K562 (cell line): ENCODE measurements around the gene SYCN. TPM values are rescaled to one million over a fixed set of nuclear protein-coding genes. Genes with fewer than 3 reads are reported as not detected.
A peak's percentile ranks its signal among the peaks of the same experiment; 100 is the strongest.

ENCODE experiments used
- ATAC-seq: fragments of 200-7000 bp; cut with Tn5 transposase; 3 replicates; pipeline ENCODE4 v1.9.1; 2020; ENCODE audit warnings: moderate library complexity
- BruUV-seq: library from RNA; stranded (reverse); fragments of 400-500 nt; replicated peaks from 2 replicates; lab custom pipeline; 2021; lab: Mats Ljungman, UMichigan
- CTCF ChIA-PET: fragments of 300-600 bp; formaldehyde crosslinking; extraction: SDS; loops from one replicate; lab custom pipeline; 2021; ENCODE audit warnings: low intra/inter-chr PET ratio; lab: Yijun Ruan, JAX
- POLR2A ChIA-PET: fragments of 300-600, 350-650 bp; sonication (Branson Sonifier 250); formaldehyde crosslinking; extraction: SDS; loops from one replicate; lab custom pipeline; 2021; ENCODE audit warnings: antibody characterized with exemption, inconsistent platforms; lab: Yijun Ruan, JAX
- DNase-seq, 4 experiments: peaks; one replicate each; pipeline versions ENCODE4 v3.0.0 to v3.0.0-alpha.2; 2011 to 2018; ENCODE audit warnings: low spot score in 3 of 4, mixed read lengths in 3 of 4; ENCODE audit errors: extremely low read depth in 1 of 4
- FAIRE-seq: peaks from 2 replicates; lab custom pipeline; 2011; peaks lifted over from hg19 to GRCh38; lab: Jason Lieb, UNC
- H2AFZ ChIP-seq: 2 replicates; pipeline ENCODE4 v1.6.0; 2011; ENCODE audit warnings: low read depth, low read length, control low read depth, inconsistent platforms
- H3K27ac ChIP-seq: fragments of 200-600 bp; 3 replicates; pipeline ENCODE4 v1.8.0; 2011; ENCODE audit warnings: low read depth, mild to moderate bottlenecking, control low read depth, inconsistent platforms, low read length, moderate library complexity, mixed read lengths; ENCODE audit errors: extremely low read depth
- H3K27me3 ChIP-seq, 2 experiments: fragments of 300-600 bp in 1 of 2; 2 replicates in 1 of 2; 3 replicates in 1 of 2; pipeline versions ENCODE4 v1.6.0 to v1.8.0; 2011; ENCODE audit warnings: inconsistent platforms in 2 of 2, low read length in 2 of 2, mild to moderate bottlenecking in 1 of 2, mixed read lengths in 1 of 2, moderate library complexity in 1 of 2; ENCODE audit not compliant: control insufficient read depth in 2 of 2, insufficient read depth in 2 of 2
- H3K36me3 ChIP-seq: fragments of 300-600 bp; 3 replicates; pipeline ENCODE4 v1.8.0; 2011; ENCODE audit warnings: mild to moderate bottlenecking, low read length, inconsistent platforms; ENCODE audit not compliant: control insufficient read depth, insufficient read depth
- H3K4me1 ChIP-seq, 2 experiments: fragments of 200-600 bp in 1 of 2; replicated peaks in 1 of 2; 2 replicates in 1 of 2; 3 replicates in 1 of 2; pipeline versions ENCODE4 v1.5.1 to v1.8.0; 2011; ENCODE audit warnings: inconsistent platforms in 2 of 2, low read length in 2 of 2, mild to moderate bottlenecking in 1 of 2, mixed read lengths in 1 of 2, moderate library complexity in 1 of 2; ENCODE audit not compliant: control insufficient read depth in 2 of 2, insufficient read depth in 2 of 2
- H3K4me2 ChIP-seq: 2 replicates; pipeline ENCODE4 v1.6.1; 2011; ENCODE audit warnings: low read length, control low read depth, inconsistent platforms, mixed read lengths; ENCODE audit not compliant: insufficient read depth
- H3K4me3 ChIP-seq: fragments of 200-600 bp; sonication (generic), shearing (Covaris generic); 2 replicates; pipeline ENCODE4 v1.5.1; 2016; ENCODE audit warnings: control low read depth, inconsistent platforms
- H3K79me2 ChIP-seq: fragments of 200-600 bp; 3 replicates; pipeline ENCODE4 v1.8.0; 2011; ENCODE audit warnings: low read length, inconsistent platforms; ENCODE audit not compliant: control insufficient read depth, insufficient read depth
- H3K9ac ChIP-seq, 2 experiments: 2 replicates each; pipeline versions ENCODE4 v1.6.0 to v1.6.1; 2011; ENCODE audit warnings: low read depth in 2 of 2, low read length in 2 of 2, control low read depth in 1 of 2, inconsistent platforms in 1 of 2, mild to moderate bottlenecking in 1 of 2, mixed read lengths in 1 of 2; ENCODE audit not compliant: insufficient read depth in 1 of 2
- H3K9me1 ChIP-seq: one replicate; pipeline ENCODE4 v1.6.0; 2011; ENCODE audit warnings: inconsistent platforms, mild to moderate bottlenecking, low read length, moderate library complexity; ENCODE audit not compliant: control insufficient read depth, insufficient read depth
- H3K9me3 ChIP-seq: replicated peaks from 2 replicates; pipeline ENCODE4 v1.5.1; 2011; ENCODE audit warnings: low read depth, low read length, inconsistent platforms; ENCODE audit not compliant: control insufficient read depth, insufficient read depth
- H4K20me1 ChIP-seq: replicated peaks from 2 replicates; pipeline ENCODE4 v1.6.1; 2011; ENCODE audit warnings: low read length, inconsistent platforms, mixed read lengths; ENCODE audit not compliant: control insufficient read depth, insufficient read depth
- KDM4B ChIP-seq, 2 experiments: fragments of 450-650 bp in 1 of 2; sonication (generic) in 1 of 2; IDR thresholded peaks; 2 replicates each; pipeline ENCODE4 v1.6.1; 2016 to 2017; ENCODE audit warnings: borderline replicate concordance in 2 of 2, antibody characterized with exemption in 1 of 2, low read depth in 1 of 2, mild to moderate bottlenecking in 1 of 2
- WGBS: fragments of 100-300 bp; shearing (Covaris generic); methylation state at CpG from one replicate; pipeline ENCODE4 v1.1.6; 2016; ENCODE audit warnings: low coverage, mixed read lengths; ENCODE audit not compliant: insufficient coverage; ENCODE audit errors: missing lambda C conversion rate; 5-methylcytosine and 5-hydroxymethylcytosine counted together
- in situ Hi-C: fragments of 300-500 bp; cut with MboI; formaldehyde crosslinking; loops from 4 replicates; pipeline ENCODE4 v1.15.0; 2018; ENCODE audit warnings: inconsistent platforms, mixed read lengths
- intact Hi-C: fragments of 100-400 bp; cut with micrococcal nuclease; formaldehyde crosslinking; loops from 2 replicates; pipeline ENCODE4 v1.14.2; 2022
- polyA plus RNA-seq, 8 experiments: library from polyadenylated mRNA; depleted of rRNA in 4 of 8; stranded (reverse) in 5 of 8; unstranded in 3 of 8; fragments of >200 nt; fragmentation: Nextera tagmentation in 2 of 8; fragmentation: Illumina TruSeq in 1 of 8; extraction: Ambion mirVana in 2 of 8; extraction: Trizol in 1 of 8; gene quantifications; 2 replicates each; pipeline versions ENCODE4 v1.2.1 to v1.2.3, GENCODE V29; 2011 to 2014; ENCODE audit warnings: inconsistent platforms in 1 of 8, missing spikeins in 1 of 8
- total RNA-seq, 7 experiments: library from RNA; depleted of rRNA in 6 of 7; stranded (reverse); fragments of >200 nt in 6 of 7; fragmentation: Illumina TruSeq in 2 of 7; extraction: Trizol in 2 of 7; gene quantifications; 2 replicates each; pipeline versions ENCODE4 v1.2.1 to v1.2.3, GENCODE V29; 2011 to 2021; ENCODE audit warnings: low replicate concordance in 1 of 7
- TF ChIP-seq, protein P1 (sequence below): sonication (generic); formaldehyde crosslinking; IDR thresholded peaks from 2 replicates; pipeline ENCODE4 v1.8.1; 2023; ENCODE audit warnings: mild to moderate bottlenecking, missing genetic modification reagents

The SYCN gene
- total and polyA plus RNA-seq, 9 of the 15 experiments (the other 6 are each of a cell fraction or from before 2014, with no cell fraction given), result not detected

DNA sequence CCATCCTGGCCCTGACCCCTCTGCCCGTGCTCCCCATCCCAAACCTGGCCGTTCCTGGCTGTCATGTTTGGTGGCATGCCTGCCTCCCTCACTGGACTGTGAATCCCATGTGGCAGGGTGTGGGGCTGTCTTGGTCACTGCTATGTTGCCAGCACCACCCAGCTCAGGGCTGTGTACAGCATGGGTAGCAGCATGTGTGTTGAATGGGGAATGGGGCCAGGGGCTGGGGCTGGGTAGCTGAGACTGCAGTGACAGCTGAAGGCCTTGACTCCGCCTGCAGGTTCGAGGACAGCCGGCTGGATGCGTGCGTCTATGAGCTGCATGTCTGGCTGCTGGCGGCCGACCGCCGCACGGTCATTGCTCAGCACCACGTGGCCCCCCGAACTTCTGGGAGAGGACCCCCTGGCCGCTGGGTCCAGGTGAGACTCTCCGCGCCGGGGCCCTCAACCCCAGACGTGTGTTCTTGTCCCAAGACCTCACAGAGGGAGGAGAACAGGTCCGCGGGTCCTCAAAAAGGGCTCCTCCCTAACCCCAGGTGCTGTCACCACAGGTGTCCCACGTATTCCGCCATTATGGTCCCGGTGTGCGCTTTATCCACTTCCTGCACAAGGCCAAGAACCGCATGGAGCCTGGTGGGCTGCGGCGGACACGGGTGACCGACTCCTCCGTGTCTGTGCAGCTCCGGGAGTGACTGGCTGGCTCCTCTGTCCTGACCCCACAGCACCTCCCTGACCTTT is 3.8 kb downstream of the SYCN start:
- FAIRE-seq (no peak), DNase-seq (no peak)
- Histone ChIP-seq H2AFZ (peak overlapping the region; percentile 37; the same call in 1 of the 2 replicates), H3K9me3 (no peaks in the 10 kb centered on the region), H3K27me3 (peaks cover 3 to 21% of the 10 kb centered on the region in 2 experiments; a peak in 2 of 5 replicates), H3K4me2 (no peak overlapping the region), H3K36me3 (no peaks in the 10 kb centered on the region), H3K4me3 (no peak overlapping the region), H4K20me1 (0 out of 2 replicates have a peak, but pooled peaks cover 4% of the 10 kb centered on the region)
- 45% methylated on average over 27 of the region's 32 CpGs for WGBS
- intact Hi-C loops, result no loop called here
- TF ChIP-seq, protein P1, sequence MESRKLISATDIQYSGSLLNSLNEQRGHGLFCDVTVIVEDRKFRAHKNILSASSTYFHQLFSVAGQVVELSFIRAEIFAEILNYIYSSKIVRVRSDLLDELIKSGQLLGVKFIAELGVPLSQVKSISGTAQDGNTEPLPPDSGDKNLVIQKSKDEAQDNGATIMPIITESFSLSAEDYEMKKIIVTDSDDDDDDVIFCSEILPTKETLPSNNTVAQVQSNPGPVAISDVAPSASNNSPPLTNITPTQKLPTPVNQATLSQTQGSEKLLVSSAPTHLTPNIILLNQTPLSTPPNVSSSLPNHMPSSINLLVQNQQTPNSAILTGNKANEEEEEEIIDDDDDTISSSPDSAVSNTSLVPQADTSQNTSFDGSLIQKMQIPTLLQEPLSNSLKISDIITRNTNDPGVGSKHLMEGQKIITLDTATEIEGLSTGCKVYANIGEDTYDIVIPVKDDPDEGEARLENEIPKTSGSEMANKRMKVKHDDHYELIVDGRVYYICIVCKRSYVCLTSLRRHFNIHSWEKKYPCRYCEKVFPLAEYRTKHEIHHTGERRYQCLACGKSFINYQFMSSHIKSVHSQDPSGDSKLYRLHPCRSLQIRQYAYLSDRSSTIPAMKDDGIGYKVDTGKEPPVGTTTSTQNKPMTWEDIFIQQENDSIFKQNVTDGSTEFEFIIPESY (CRISPR knock-in tag), result peak; percentile 93
- TF ChIP-seq KDM4B (IDR thresholded peaks at IDR 0.05; ENCODE audit: borderline replicate concordance in 2 of 2, low read depth in 1 of 2), result no peak
- TF ChIP-seq, all 486 proteins: peak for 1
- H3K4me1 ChIP-seq, result peaks cover 20 to 78% of the 10 kb centered on the region in 2 experiments
- CTCF ChIA-PET, result no interaction called here
- H3K9ac ChIP-seq, result peak overlapping the region in 1 of 2 experiments; percentile 4; a peak in 1 of 4 replicates
- no peak for ATAC-seq
- POLR2A ChIA-PET, result interaction anchor here (0.7 kb wide), 2 partner anchors 8 to 198 kb away, joined by 3 read pairs; no protein-coding TSS in a partner anchor
- in situ Hi-C loops, result no loop called here
- BruUV-seq, result no TSS peak
- H3K9me1 ChIP-seq, result no peaks in the 10 kb centered on the region
- H3K27ac ChIP-seq, result no peak overlapping the region
- no peaks in the 10 kb centered on the region for H3K79me2 ChIP-seq
